Measurements from ENCODE around the gene ZNF462.

GRCh38 chr9:107049046-107049802 is 186.3 kb downstream of the ZNF462 start:
- TF ChIP-seq CTCF (conservative IDR thresholded peaks at IDR 0.05) (no peak), ZFX (IDR thresholded peaks at IDR 0.05) (no peak)
